Measurements from ENCODE around the gene NCK1. TPM values are rescaled to one million over a fixed set of nuclear protein-coding genes. Genes with fewer than 3 reads are reported as not detected.

NCK1 gene
- total and polyA plus RNA-seq, 2 experiments from 2014 or later = 28.4 to 28.7 TPM

GRCh38 chr3:136928240-136928639, 66.2 kb downstream of the NCK1 start:
- Histone ChIP-seq H3K27me3 (ENCODE audit: insufficient read depth) (no peaks in the 10 kb centered on the region), H4K20me1 (replicated peaks; ENCODE audit: insufficient read depth) (0 out of 2 replicates have a peak, but pooled peaks cover 3% of the 10 kb centered on the region), H3K27ac (ENCODE audit: low read depth) (no peak overlapping the region), H2AFZ (no peak overlapping the region), H3K4me1 (ENCODE audit: insufficient read depth) (peaks cover 6% of the 10 kb centered on the region; the same call in 1 of the 2 replicates), H3K36me3 (ENCODE audit: insufficient read depth) (no peaks in the 10 kb centered on the region), H3K79me2 (replicated peaks; ENCODE audit: insufficient read depth) (peaks cover 40% of the 10 kb centered on the region), H3K9me2 (ENCODE audit: insufficient read depth) (no peaks in the 10 kb centered on the region), H3K4me2 (no peak overlapping the region), H3F3A (replicated peaks; ENCODE audit: low read depth) (no peaks in the 10 kb centered on the region), H3K4me3 (no peak overlapping the region)
- Mint-ChIP-seq H3K4me3 (no peak overlapping the region), H3K36me3 (ENCODE audit: low read depth) (peaks cover 3% of the 10 kb centered on the region; the same call in 2 of the 3 replicates), H3K27me3 (ENCODE audit: insufficient read depth, low read depth, poor library complexity) (no peaks in the 10 kb centered on the region), H3K27ac (no peak overlapping the region), H3K4me1 (peaks cover 4% of the 10 kb centered on the region; the same call in 1 of the 3 replicates), H3K9me3 (no peaks in the 10 kb centered on the region)
- TF ChIP-seq CTCF (conservative IDR thresholded peaks at IDR 0.05; ENCODE audit: low read depth in 2 of 2) (no peak), POLR2AphosphoS5 (IDR thresholded peaks at IDR 0.05; ENCODE audit: low read depth) (no peak), STAT1 (IDR thresholded peaks at IDR 0.05; ENCODE audit: unreplicated experiment) (no peak), CREB1 (CRISPR knock-in tag; IDR thresholded peaks at IDR 0.05; ENCODE audit: low read depth) (no peak), EZH2 (IDR thresholded peaks at IDR 0.05; ENCODE audit: low read depth, unreplicated experiment) (no peak), ETS1 (IDR thresholded peaks at IDR 0.05) (no peak), JUNB (IDR thresholded peaks at IDR 0.05; ENCODE audit: unreplicated experiment) (no peak), ZNF462 (CRISPR knock-in tag; IDR thresholded peaks at IDR 0.05) (no peak), REST (IDR thresholded peaks at IDR 0.05; ENCODE audit: unreplicated experiment) (no peak), ZNF331 (CRISPR knock-in tag; IDR thresholded peaks at IDR 0.05; ENCODE audit: low read depth) (no peak), EZH2phosphoT487 (IDR thresholded peaks at IDR 0.05; ENCODE audit: unreplicated experiment) (no peak), ZNF114 (CRISPR knock-in tag; IDR thresholded peaks at IDR 0.05) (no peak), NANOG (IDR thresholded peaks at IDR 0.05; ENCODE audit: borderline replicate concordance) (no peak)
- no peak for DNase-seq (ENCODE audit: low spot score)
- no peak for ATAC-seq
